HCT116 (cell line): ENCODE data around the gene PDE4D. TPM values are rescaled to one million over a fixed set of nuclear protein-coding genes. Genes with fewer than 3 reads are reported as not detected.

Experiments used
- ATAC-seq: fragments of 200-7000 bp; cut with Tn5 transposase; 2 replicates; pipeline ENCODE4 v1.9.1; 2020; ENCODE audit warnings: mild to moderate bottlenecking, moderate library complexity
- BruUV-seq: library from RNA; stranded (reverse); fragments of 400-500 nt; replicated peaks from 2 replicates; lab custom pipeline; 2021; lab: Mats Ljungman, UMichigan
- CTCF ChIA-PET: fragments of 300-600 bp; sonication (Branson Sonifier 250); formaldehyde crosslinking; loops from one replicate; lab custom pipeline; 2021; ENCODE audit warnings: antibody characterized with exemption; lab: Charles Lee
- POLR2A ChIA-PET: fragments of 300-600, 350-600 bp; sonication (Branson Sonifier 250); formaldehyde crosslinking; loops from one replicate; lab custom pipeline; 2021; ENCODE audit warnings: antibody characterized with exemption; lab: Charles Lee
- RAD21 ChIA-PET, 2 experiments: fragments of 300-600 bp; sonication (Branson Sonifier 250); formaldehyde crosslinking; loops; one replicate each; lab custom pipeline; 2023; ENCODE audit warnings: low total read pairs in 2 of 2; ENCODE audit not compliant: uncharacterized antibody in 2 of 2, unreplicated experiment in 2 of 2, low non-redundant PET in 1 of 2; lab: Charles Lee
- DNase-seq: peaks from one replicate; pipeline ENCODE4 v3.0.0-alpha.2; 2010; ENCODE audit warnings: low read depth, low spot score
- H2AFZ ChIP-seq: fragments of 200-600 bp; shearing (Covaris generic), sonication (generic); 2 replicates; pipeline ENCODE4 v1.6.1; 2017; ENCODE audit warnings: low read depth, mixed run types, mixed read lengths, antibody characterized with exemption, low read length; ENCODE audit not compliant: poor library complexity, severe bottlenecking
- H3K27ac ChIP-seq: 2 replicates; pipeline ENCODE4 v1.5.1; 2012; ENCODE audit warnings: low read depth, low read length
- H3K27me3 ChIP-seq: fragments of 200-600 bp; sonication (generic); 2 replicates; pipeline ENCODE4 v1.6.1; 2016; ENCODE audit warnings: mixed run types, low read length, mixed read lengths; ENCODE audit not compliant: insufficient read depth
- H3K36me3 ChIP-seq, 2 experiments: fragments of 200-500 bp in 1 of 2; fragments of 200-600 bp in 1 of 2; sonication (Bioruptor generic) in 1 of 2; sonication (generic) in 1 of 2; 2 replicates each; pipeline versions ENCODE4 v1.5.1 to v1.6.1; 2014 to 2016; ENCODE audit warnings: low read length in 2 of 2, inconsistent platforms in 1 of 2, mixed read lengths in 1 of 2, mixed run types in 1 of 2; ENCODE audit not compliant: insufficient read depth in 2 of 2, control insufficient read depth in 1 of 2
- H3K4me1 ChIP-seq, 2 experiments: fragments of 200-600 bp in 1 of 2; sonication (generic) in 1 of 2; 2 replicates each; pipeline versions ENCODE4 v1.5.1 to v1.6.1; 2012 to 2017; ENCODE audit warnings: low read length in 2 of 2, inconsistent platforms in 1 of 2, mild to moderate bottlenecking in 1 of 2, mixed read lengths in 1 of 2, mixed run types in 1 of 2, moderate library complexity in 1 of 2; ENCODE audit not compliant: insufficient read depth in 2 of 2, control insufficient read depth in 1 of 2
- H3K4me2 ChIP-seq: fragments of 200-600 bp; sonication (generic); 2 replicates; pipeline ENCODE4 v1.6.1; 2017; ENCODE audit warnings: mixed run types, low read length, mixed read lengths
- H3K4me3 ChIP-seq, 2 experiments: fragments of 200-600 bp in 1 of 2; sonication (generic) in 1 of 2; replicated peaks in 1 of 2; 2 replicates each; pipeline ENCODE4 v1.5.1; 2011 to 2016; ENCODE audit warnings: low read length in 2 of 2, control low read depth in 1 of 2, low read depth in 1 of 2, mild to moderate bottlenecking in 1 of 2, mixed read lengths in 1 of 2, mixed run types in 1 of 2
- H3K79me2 ChIP-seq: fragments of 200-600 bp; sonication (generic); 2 replicates; pipeline ENCODE4 v1.6.1; 2017; ENCODE audit warnings: mild to moderate bottlenecking, mixed run types, low read length, moderate library complexity, mixed read lengths; ENCODE audit not compliant: insufficient read depth
- H3K9ac ChIP-seq: fragments of 200-600 bp; sonication (generic); 2 replicates; pipeline ENCODE4 v1.6.1; 2016; ENCODE audit warnings: low read length, mixed read lengths
- H3K9me2 ChIP-seq: fragments of 200-600 bp; sonication (generic), shearing (Covaris generic); 2 replicates; pipeline ENCODE4 v1.6.1; 2017; ENCODE audit warnings: mixed run types, mild to moderate bottlenecking, moderate library complexity; ENCODE audit not compliant: insufficient read depth
- H3K9me3 ChIP-seq, 2 experiments: fragments of 200-500 bp in 1 of 2; fragments of 200-600 bp in 1 of 2; sonication (Bioruptor generic) in 1 of 2; sonication (generic) in 1 of 2; 2 replicates each; pipeline ENCODE4 v1.6.1; 2014 to 2017; ENCODE audit warnings: low read length in 2 of 2, mixed read lengths in 2 of 2, inconsistent platforms in 1 of 2, low read depth in 1 of 2, mild to moderate bottlenecking in 1 of 2, mixed run types in 1 of 2, moderate library complexity in 1 of 2; ENCODE audit not compliant: control insufficient read depth in 1 of 2, insufficient read depth in 1 of 2
- H4K20me1 ChIP-seq: fragments of 200-600 bp; sonication (generic), shearing (Covaris generic); 2 replicates; pipeline ENCODE4 v1.6.1; 2017; ENCODE audit warnings: mixed run types, mild to moderate bottlenecking, moderate library complexity; ENCODE audit not compliant: insufficient read depth
- ATF3 ChIP-seq: IDR thresholded peaks from 2 replicates; pipeline ENCODE4 v1.6.1; 2012
- CBX3 ChIP-seq: IDR thresholded peaks from 2 replicates; pipeline ENCODE4 v1.6.1; 2012; ENCODE audit warnings: low read depth
- CEBPB ChIP-seq: IDR thresholded peaks from 2 replicates; pipeline ENCODE4 v1.6.1; 2012; ENCODE audit warnings: low read depth
- CTCF ChIP-seq, 3 experiments: fragments of 200-600 bp in 1 of 3; sonication (generic) in 1 of 3; IDR thresholded peaks in 2 of 3; conservative IDR thresholded peaks in 1 of 3; 2 replicates each; pipeline ENCODE4 v1.5.1; 2012 to 2017; ENCODE audit warnings: low read depth in 2 of 3, low read length in 2 of 3, antibody characterized with exemption in 1 of 3, borderline replicate concordance in 1 of 3, control low read depth in 1 of 3, mild to moderate bottlenecking in 1 of 3, mixed read lengths in 1 of 3, mixed run types in 1 of 3, moderate library complexity in 1 of 3; ENCODE audit not compliant: insufficient read depth in 1 of 3
- EGR1 ChIP-seq: IDR thresholded peaks from 2 replicates; pipeline ENCODE4 v1.6.1; 2012; ENCODE audit warnings: low read depth
- ELF1 ChIP-seq: IDR thresholded peaks from 2 replicates; pipeline ENCODE4 v1.6.1; 2012; ENCODE audit warnings: low read depth, borderline replicate concordance
- EZH2 ChIP-seq: fragments of 200-600 bp; sonication (generic); IDR thresholded peaks from 2 replicates; pipeline ENCODE4 v1.6.1; 2017; ENCODE audit warnings: antibody characterized with exemption, mixed run types
- FOSL1 ChIP-seq: IDR thresholded peaks from 2 replicates; pipeline ENCODE4 v1.6.1; 2012; ENCODE audit warnings: low read depth
- JUND ChIP-seq: IDR thresholded peaks from 2 replicates; pipeline ENCODE4 v1.6.1; 2012
- POLR2A ChIP-seq: IDR thresholded peaks from 2 replicates; pipeline ENCODE4 v1.7.0; 2011; ENCODE audit warnings: borderline replicate concordance; ENCODE audit not compliant: insufficient read depth, insufficient read length; ENCODE audit errors: extremely low read depth
- RAD21 ChIP-seq: IDR thresholded peaks from 2 replicates; pipeline ENCODE4 v1.6.1; 2012; ENCODE audit warnings: low read depth, mild to moderate bottlenecking
- SIN3A ChIP-seq: IDR thresholded peaks from 2 replicates; pipeline ENCODE4 v1.6.1; 2012; ENCODE audit warnings: low read depth
- SP1 ChIP-seq: IDR thresholded peaks from 2 replicates; pipeline ENCODE4 v1.6.1; 2012; ENCODE audit warnings: low read depth
- SRF ChIP-seq: IDR thresholded peaks from 2 replicates; pipeline ENCODE4 v1.6.1; 2012; ENCODE audit warnings: low read depth
- TCF7L2 ChIP-seq: IDR thresholded peaks from 2 replicates; pipeline ENCODE4 v1.7.0; 2011; ENCODE audit warnings: borderline replicate concordance, inconsistent platforms; ENCODE audit not compliant: insufficient read depth, insufficient read length; ENCODE audit errors: extremely low read depth
- ZNF274 ChIP-seq: fragments of 200-500 bp; sonication (Bioruptor generic); IDR thresholded peaks from 2 replicates; pipeline ENCODE4 v1.6.1; 2014; ENCODE audit warnings: mild to moderate bottlenecking, low read depth, low read length, inconsistent platforms
- intact Hi-C: fragments of 100-400 bp; cut with micrococcal nuclease; formaldehyde crosslinking; loops from 2 replicates; pipeline ENCODE4 v1.10.0; 2022
- total RNA-seq: library from RNA; stranded (reverse); gene quantifications from one replicate; pipeline ENCODE4 v1.2.1, GENCODE V29; 2021; ENCODE audit not compliant: unreplicated experiment
- TF ChIP-seq, protein P1 (sequence below): IDR thresholded peaks from 2 replicates; pipeline ENCODE4 v1.6.1; 2012; ENCODE audit warnings: low read depth
- TF ChIP-seq, protein P2 (sequence below): IDR thresholded peaks from 2 replicates; pipeline ENCODE4 v1.6.1; 2012
- TF ChIP-seq, protein P3 (sequence below): IDR thresholded peaks from 2 replicates; pipeline ENCODE4 v1.6.1; 2011; ENCODE audit warnings: mild to moderate bottlenecking, low read length, moderate library complexity; ENCODE audit not compliant: insufficient replicate concordance; ENCODE audit errors: extremely low read depth

PDE4D gene
- total RNA-seq, 1 experiment from 2014 or later = 1.1 TPM

GRCh38 chr5:59828623-59829022, 64.9 kb downstream of the PDE4D start:
- BruUV-seq = no TSS peak
- Histone ChIP-seq H3K27me3 (peaks cover 8% of the 10 kb centered on the region; the same call in 1 of the 2 replicates), H3K27ac (no peak overlapping the region), H4K20me1 (no peaks in the 10 kb centered on the region; the same call in 1 of the 2 replicates), H3K36me3 (no peaks in the 10 kb centered on the region), H3K9me3 (no peaks in the 10 kb centered on the region), H3K79me2 (no peaks in the 10 kb centered on the region), H3K4me3 (no peak overlapping the region), H3K4me1 (no peaks in the 10 kb centered on the region), H3K9ac (no peak overlapping the region), H2AFZ (no peak overlapping the region), H3K4me2 (no peak overlapping the region), H3K9me2 (no peaks in the 10 kb centered on the region)
- ChIA-PET CTCF (no interaction called here), POLR2A (no interaction called here), RAD21 (no interaction called here)
- TF ChIP-seq SRF (no peak), EGR1 (no peak), ELF1 (no peak), TCF7L2 (no peak), SIN3A (no peak), FOSL1 (no peak), CBX3 (no peak), ATF3 (no peak), SP1 (no peak), RAD21 (no peak), CTCF (IDR thresholded peaks at IDR 0.05 in 2 of 3, conservative IDR thresholded peaks at IDR 0.05 in 1 of 3; ENCODE audit: borderline replicate concordance in 1 of 3, insufficient read depth in 1 of 3, low read depth in 2 of 3, low read length in 2 of 3) (no peak), CEBPB (no peak), ZNF274 (no peak), JUND (no peak), EZH2 (no peak), POLR2A (no peak)
- TF ChIP-seq, protein P1, sequence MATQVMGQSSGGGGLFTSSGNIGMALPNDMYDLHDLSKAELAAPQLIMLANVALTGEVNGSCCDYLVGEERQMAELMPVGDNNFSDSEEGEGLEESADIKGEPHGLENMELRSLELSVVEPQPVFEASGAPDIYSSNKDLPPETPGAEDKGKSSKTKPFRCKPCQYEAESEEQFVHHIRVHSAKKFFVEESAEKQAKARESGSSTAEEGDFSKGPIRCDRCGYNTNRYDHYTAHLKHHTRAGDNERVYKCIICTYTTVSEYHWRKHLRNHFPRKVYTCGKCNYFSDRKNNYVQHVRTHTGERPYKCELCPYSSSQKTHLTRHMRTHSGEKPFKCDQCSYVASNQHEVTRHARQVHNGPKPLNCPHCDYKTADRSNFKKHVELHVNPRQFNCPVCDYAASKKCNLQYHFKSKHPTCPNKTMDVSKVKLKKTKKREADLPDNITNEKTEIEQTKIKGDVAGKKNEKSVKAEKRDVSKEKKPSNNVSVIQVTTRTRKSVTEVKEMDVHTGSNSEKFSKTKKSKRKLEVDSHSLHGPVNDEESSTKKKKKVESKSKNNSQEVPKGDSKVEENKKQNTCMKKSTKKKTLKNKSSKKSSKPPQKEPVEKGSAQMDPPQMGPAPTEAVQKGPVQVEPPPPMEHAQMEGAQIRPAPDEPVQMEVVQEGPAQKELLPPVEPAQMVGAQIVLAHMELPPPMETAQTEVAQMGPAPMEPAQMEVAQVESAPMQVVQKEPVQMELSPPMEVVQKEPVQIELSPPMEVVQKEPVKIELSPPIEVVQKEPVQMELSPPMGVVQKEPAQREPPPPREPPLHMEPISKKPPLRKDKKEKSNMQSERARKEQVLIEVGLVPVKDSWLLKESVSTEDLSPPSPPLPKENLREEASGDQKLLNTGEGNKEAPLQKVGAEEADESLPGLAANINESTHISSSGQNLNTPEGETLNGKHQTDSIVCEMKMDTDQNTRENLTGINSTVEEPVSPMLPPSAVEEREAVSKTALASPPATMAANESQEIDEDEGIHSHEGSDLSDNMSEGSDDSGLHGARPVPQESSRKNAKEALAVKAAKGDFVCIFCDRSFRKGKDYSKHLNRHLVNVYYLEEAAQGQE = no peak
- TF ChIP-seq, protein P2, sequence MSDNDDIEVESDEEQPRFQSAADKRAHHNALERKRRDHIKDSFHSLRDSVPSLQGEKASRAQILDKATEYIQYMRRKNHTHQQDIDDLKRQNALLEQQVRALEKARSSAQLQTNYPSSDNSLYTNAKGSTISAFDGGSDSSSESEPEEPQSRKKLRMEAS = no peak
- TF ChIP-seq, protein P3, sequence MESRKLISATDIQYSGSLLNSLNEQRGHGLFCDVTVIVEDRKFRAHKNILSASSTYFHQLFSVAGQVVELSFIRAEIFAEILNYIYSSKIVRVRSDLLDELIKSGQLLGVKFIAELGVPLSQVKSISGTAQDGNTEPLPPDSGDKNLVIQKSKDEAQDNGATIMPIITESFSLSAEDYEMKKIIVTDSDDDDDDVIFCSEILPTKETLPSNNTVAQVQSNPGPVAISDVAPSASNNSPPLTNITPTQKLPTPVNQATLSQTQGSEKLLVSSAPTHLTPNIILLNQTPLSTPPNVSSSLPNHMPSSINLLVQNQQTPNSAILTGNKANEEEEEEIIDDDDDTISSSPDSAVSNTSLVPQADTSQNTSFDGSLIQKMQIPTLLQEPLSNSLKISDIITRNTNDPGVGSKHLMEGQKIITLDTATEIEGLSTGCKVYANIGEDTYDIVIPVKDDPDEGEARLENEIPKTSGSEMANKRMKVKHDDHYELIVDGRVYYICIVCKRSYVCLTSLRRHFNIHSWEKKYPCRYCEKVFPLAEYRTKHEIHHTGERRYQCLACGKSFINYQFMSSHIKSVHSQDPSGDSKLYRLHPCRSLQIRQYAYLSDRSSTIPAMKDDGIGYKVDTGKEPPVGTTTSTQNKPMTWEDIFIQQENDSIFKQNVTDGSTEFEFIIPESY = no peak
- ATAC-seq (no peak), DNase-seq (no peak)
- intact Hi-C loops = no loop called here
